ENCODE data around the gene TYR.

TYR gene

GRCh38 chr11:89177691-89178231, at the start of gene TYR:
Gene TYR (plus strand): TSS chr11:89177875. CDS start chr11:89177954, 79 bp downstream.
- H3K27ac ChIP-seq: no peak within 1 kb of the TSS
- no peak for TF ChIP-seq ZFX (IDR thresholded peaks at IDR 0.05)
- no peak for TF ChIP-seq CTCF (conservative IDR thresholded peaks at IDR 0.05)

GRCh38 chr11:89136606-89137005, 41.1 kb upstream of the TYR start:
- no peak for TF ChIP-seq ZFX (IDR thresholded peaks at IDR 0.05)
- TF ChIP-seq CTCF (conservative IDR thresholded peaks at IDR 0.05): no peak
- no peak overlapping the region for H3K27ac ChIP-seq

GRCh38 chr11:89147229-89147628, 30.4 kb upstream of the TYR start:
- H3K27ac ChIP-seq: no peak overlapping the region
- no peak for TF ChIP-seq CTCF (conservative IDR thresholded peaks at IDR 0.05)
- TF ChIP-seq ZFX (IDR thresholded peaks at IDR 0.05): no peak

GRCh38 chr11:89159974-89160373, 17.7 kb upstream of the TYR start:
- H3K27ac ChIP-seq: no peak overlapping the region
- no peak for TF ChIP-seq CTCF (conservative IDR thresholded peaks at IDR 0.05)
- TF ChIP-seq ZFX (IDR thresholded peaks at IDR 0.05): no peak

GRCh38 chr11:89161949-89162348, 15.7 kb upstream of the TYR start:
- TF ChIP-seq CTCF (conservative IDR thresholded peaks at IDR 0.05) (no peak), ZFX (IDR thresholded peaks at IDR 0.05) (no peak)
- H3K27ac ChIP-seq: no peak overlapping the region

- H3K27ac ChIP-seq: no peak overlapping the region
- TF ChIP-seq ZFX (IDR thresholded peaks at IDR 0.05) (no peak), CTCF (conservative IDR thresholded peaks at IDR 0.05) (no peak)
Measured at GRCh38 chr11:89163686-89164085, 14.0 kb upstream of the TYR start.

GRCh38 chr11:89168396-89168795, 9.3 kb upstream of the TYR start:
- H3K27ac ChIP-seq: no peak overlapping the region
- no peak for TF ChIP-seq ZFX (IDR thresholded peaks at IDR 0.05)
- no peak for TF ChIP-seq CTCF (conservative IDR thresholded peaks at IDR 0.05)

Data from C4-2B (cell line).